SU-DHL-6 (cell line): Measurements from ENCODE around the gene HRH2.

Experiments
- H2AFZ ChIP-seq: fragments of 200-600 bp; sonication (generic); 2 replicates; pipeline ENCODE4 v1.6.1; 2014; ENCODE audit warnings: low read depth, mild to moderate bottlenecking, moderate library complexity, mixed read lengths, antibody characterized with exemption, low read length; ENCODE audit not compliant: severe bottlenecking
- H3F3A ChIP-seq: fragments of 200-600 bp; shearing (Covaris generic); 2 replicates; pipeline ENCODE4 v1.6.0; 2016; ENCODE audit warnings: antibody characterized with exemption, mild to moderate bottlenecking; ENCODE audit not compliant: insufficient read depth
- H3K27ac ChIP-seq: fragments of 200-600 bp; sonication (generic); 2 replicates; pipeline ENCODE4 v1.5.1; 2016; ENCODE audit warnings: low read depth, mild to moderate bottlenecking, low read length, moderate library complexity, mixed read lengths
- H3K27me3 ChIP-seq: fragments of 200-600 bp; sonication (generic), shearing (Covaris generic); 2 replicates; pipeline ENCODE4 v1.6.0; 2014; ENCODE audit warnings: mild to moderate bottlenecking, low read length
- H3K36me3 ChIP-seq: fragments of 200-600 bp; sonication (generic); 2 replicates; pipeline ENCODE4 v1.6.1; 2014; ENCODE audit warnings: mild to moderate bottlenecking, low read length, mixed read lengths
- H3K4me2 ChIP-seq: fragments of 300-600, 200-600 bp; shearing (Covaris generic), sonication (generic); 2 replicates; pipeline ENCODE4 v1.6.0; 2014; ENCODE audit warnings: low read length, low read depth, mild to moderate bottlenecking; ENCODE audit not compliant: poor library complexity, severe bottlenecking
- H3K4me3 ChIP-seq: fragments of 200-600 bp; sonication (generic); 2 replicates; pipeline ENCODE4 v1.5.1; 2014; ENCODE audit warnings: antibody characterized with exemption, low read length, mild to moderate bottlenecking, mixed read lengths; ENCODE audit not compliant: insufficient read depth, poor library complexity, severe bottlenecking
- H3K79me2 ChIP-seq: fragments of 200-600 bp; sonication (generic); 2 replicates; pipeline ENCODE4 v1.6.1; 2014; ENCODE audit warnings: mild to moderate bottlenecking, low read length, moderate library complexity; ENCODE audit not compliant: insufficient read depth
- H3K9ac ChIP-seq: fragments of 200-600 bp; sonication (generic); 2 replicates; pipeline ENCODE4 v1.7.0; 2014; ENCODE audit warnings: mild to moderate bottlenecking, low read length
- H3K9me2 ChIP-seq: fragments of 200-600 bp; sonication (generic); replicated peaks from 2 replicates; pipeline ENCODE4 v1.6.1; 2014; ENCODE audit warnings: low read length; ENCODE audit not compliant: insufficient read depth
- H3K9me3 ChIP-seq: fragments of 200-600 bp; sonication (generic); 2 replicates; pipeline ENCODE4 v1.6.1; 2014; ENCODE audit warnings: low read length, mixed read lengths; ENCODE audit not compliant: insufficient read depth
- H4K20me1 ChIP-seq: fragments of 200-600 bp; sonication (generic); 2 replicates; pipeline ENCODE4 v1.6.1; 2014; ENCODE audit warnings: low read depth, mild to moderate bottlenecking, antibody characterized with exemption, low read length, moderate library complexity, mixed read lengths
- CTCF ChIP-seq: fragments of 200-600 bp; sonication (generic); IDR thresholded peaks from one replicate; pipeline ENCODE4 v1.5.1; 2017; ENCODE audit warnings: antibody characterized with exemption, mild to moderate bottlenecking, low read length, moderate library complexity; ENCODE audit not compliant: insufficient read depth, poor library complexity, severe bottlenecking
- EZH2phosphoT487 ChIP-seq: fragments of 200-600 bp; sonication (generic), shearing (Covaris generic); conservative IDR thresholded peaks from 2 replicates; pipeline ENCODE4 v1.6.1; 2018; ENCODE audit warnings: mild to moderate bottlenecking, antibody characterized with exemption, low read length, moderate library complexity, mixed read lengths

Gene HRH2

GRCh38 chr5:175741556-175741955 lies 83.7 kb downstream of the HRH2 start:
- H3K27ac ChIP-seq: no peak overlapping the region
- H3K4me3 ChIP-seq: no peak overlapping the region
- H3K9me3 ChIP-seq: no peaks in the 10 kb centered on the region
- H3K4me2 ChIP-seq: no peak overlapping the region
- no peaks in the 10 kb centered on the region for H4K20me1 ChIP-seq
- H3F3A ChIP-seq: no peaks in the 10 kb centered on the region
- no peaks in the 10 kb centered on the region for H3K27me3 ChIP-seq
- no peaks in the 10 kb centered on the region for H3K9me2 ChIP-seq
- H3K9ac ChIP-seq: no peak overlapping the region
- no peak overlapping the region for H2AFZ ChIP-seq
- no peaks in the 10 kb centered on the region for H3K79me2 ChIP-seq
- no peaks in the 10 kb centered on the region for H3K36me3 ChIP-seq
- TF ChIP-seq CTCF (no peak), EZH2phosphoT487 (no peak)

DNA sequence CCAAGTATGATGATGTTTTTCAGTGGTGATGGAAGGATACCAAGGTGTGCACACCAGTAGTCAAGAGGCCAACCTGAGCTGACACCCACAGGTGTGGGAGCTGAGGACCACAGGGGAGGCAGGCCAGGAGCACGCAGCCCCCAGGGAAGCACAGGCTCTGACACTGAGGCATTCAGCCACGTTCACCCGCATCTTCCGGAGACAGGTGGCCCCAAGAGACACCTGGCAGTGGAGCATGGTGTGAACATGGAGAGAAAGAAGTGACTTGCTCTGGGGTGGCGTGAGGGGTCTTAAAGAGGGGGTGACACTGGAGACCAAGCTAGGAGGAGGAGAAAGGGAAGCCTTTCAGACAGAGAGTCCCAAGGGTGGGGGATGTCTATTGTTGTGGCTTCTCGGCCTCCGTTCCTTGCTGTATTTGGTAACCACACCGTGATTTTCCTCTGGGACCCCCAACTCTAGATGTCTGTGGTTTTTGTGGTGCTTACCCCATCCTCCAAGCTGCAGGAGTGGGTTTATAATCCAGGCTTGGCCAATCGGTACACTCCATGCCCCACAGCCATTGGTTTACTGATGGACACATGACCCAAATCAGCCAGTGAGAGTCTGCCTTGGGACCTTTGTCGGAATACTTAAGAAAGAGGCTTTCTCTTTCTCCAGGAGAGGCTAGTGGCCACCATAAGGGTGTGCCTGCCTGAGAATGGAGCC lies 84.6 kb downstream of the HRH2 start:
- no peak for TF ChIP-seq CTCF
- no peak for TF ChIP-seq EZH2phosphoT487
- Histone ChIP-seq H3K36me3 (no peaks in the 10 kb centered on the region), H3K79me2 (no peaks in the 10 kb centered on the region), H3K4me3 (no peak overlapping the region), H3K9me2 (no peaks in the 10 kb centered on the region), H3K4me2 (no peak overlapping the region), H4K20me1 (no peaks in the 10 kb centered on the region), H3K9me3 (no peaks in the 10 kb centered on the region), H3K27me3 (no peaks in the 10 kb centered on the region), H3K9ac (no peak overlapping the region), H3K27ac (no peak overlapping the region), H2AFZ (no peak overlapping the region), H3F3A (no peaks in the 10 kb centered on the region)

- Histone ChIP-seq H3K79me2 (no peaks in the 10 kb centered on the region), H3K27me3 (no peaks in the 10 kb centered on the region), H3K4me2 (no peak overlapping the region), H3K4me3 (no peak overlapping the region), H3K27ac (no peak overlapping the region), H3K9ac (no peak overlapping the region), H4K20me1 (no peaks in the 10 kb centered on the region), H3K9me2 (no peaks in the 10 kb centered on the region), H3K9me3 (no peaks in the 10 kb centered on the region), H3K36me3 (no peaks in the 10 kb centered on the region), H3F3A (no peaks in the 10 kb centered on the region), H2AFZ (no peak overlapping the region)
- TF ChIP-seq CTCF (no peak), EZH2phosphoT487 (no peak)
Observed at GRCh38 chr5:175743676-175744210, 85.9 kb downstream of the HRH2 start.
